ENCODE measurements around the gene ABCC6. TPM values are rescaled to one million over a fixed set of nuclear protein-coding genes. Genes with fewer than 3 reads are reported as not detected.
"Not testable (repeated sequence)": the region's sequence is repeated elsewhere in the genome, so short reads cannot be mapped to it uniquely, and the experiment has no call there.

Gene ABCC6
- total and polyA plus RNA-seq, 10 donors: 0.14 to 0.94 (median 0.46) TPM

DNA sequence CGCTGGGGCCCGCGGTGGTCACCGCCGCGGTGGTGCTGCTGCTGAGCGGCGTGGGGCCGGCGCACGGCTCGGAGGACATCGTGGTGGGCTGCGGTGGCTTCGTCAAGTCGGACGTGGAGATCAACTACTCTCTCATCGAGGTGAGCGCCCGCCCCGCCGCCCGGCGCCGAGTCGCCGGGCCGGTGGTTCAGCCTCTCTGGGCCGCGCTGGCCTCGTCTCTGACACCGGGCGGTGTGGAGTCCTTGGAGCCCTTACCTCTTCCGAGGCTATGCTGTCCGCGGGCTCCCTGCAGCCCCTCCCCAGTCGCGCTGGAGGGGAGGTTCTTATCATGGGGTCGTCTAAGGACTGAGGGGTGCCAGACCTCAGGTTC is 9.4 kb upstream of the ABCC6 start:
- H3K4me1 ChIP-seq; H3K27me3 ChIP-seq (replicated peaks in 1 of 7); DNase-seq; intact Hi-C loops (cut with DNase I; ENCODE audit: low total_unique reads); H3K9me3 ChIP-seq; H3K36me3 ChIP-seq: not testable (repeated sequence)
- no CpG with 5 or more reads among the region's 39 CpGs for WGBS, 5 donors
- H3K27ac ChIP-seq: peak overlapping the region in 1 of 8 donors; percentile 59
- peak overlapping the region in 3 of 8 donors; percentile 25 to 56 (median 29) for H3K4me3 ChIP-seq

- H3K4me1 ChIP-seq; H3K36me3 ChIP-seq; H3K9me3 ChIP-seq; H3K27me3 ChIP-seq (replicated peaks in 1 of 7); H3K27ac ChIP-seq; DNase-seq; intact Hi-C loops (cut with DNase I; ENCODE audit: low total_unique reads): not testable (repeated sequence)
- peak overlapping the region in 2 of 8 donors; percentile 21 to 47 for H3K4me3 ChIP-seq
- WGBS, 5 donors: 13 to 38% (median 20%) methylated on average over 2 to 15 of the region's 24 CpGs
Measured at GRCh38 chr16:16223662-16224241, 458 bp upstream of the ABCC6 start.

- H3K4me1 ChIP-seq; H3K4me3 ChIP-seq; H3K36me3 ChIP-seq; DNase-seq; H3K9me3 ChIP-seq; intact Hi-C loops (cut with DNase I; ENCODE audit: low total_unique reads); H3K27ac ChIP-seq; H3K27me3 ChIP-seq (replicated peaks in 1 of 7): not testable (repeated sequence)
- WGBS, 5 donors: 94 to 100% (median 95%) methylated on average over 1 to 4 of the region's 9 CpGs
Measured at GRCh38 chr16:16221382-16221781, 1.9 kb downstream of the ABCC6 start.

- whole genome bisulfite sequencing, 5 donors: 90 to 97% (median 91%) methylated on average over 5 to 8 of the region's 9 CpGs
- DNase-seq; H3K9me3 ChIP-seq; intact Hi-C loops (cut with DNase I; ENCODE audit: low total_unique reads); H3K4me1 ChIP-seq; H3K36me3 ChIP-seq; H3K27ac ChIP-seq; H3K27me3 ChIP-seq (replicated peaks in 1 of 7); H3K4me3 ChIP-seq: not testable (repeated sequence)
Measured at GRCh38 chr16:16220449-16220848, 2.8 kb downstream of the ABCC6 start.

DNA sequence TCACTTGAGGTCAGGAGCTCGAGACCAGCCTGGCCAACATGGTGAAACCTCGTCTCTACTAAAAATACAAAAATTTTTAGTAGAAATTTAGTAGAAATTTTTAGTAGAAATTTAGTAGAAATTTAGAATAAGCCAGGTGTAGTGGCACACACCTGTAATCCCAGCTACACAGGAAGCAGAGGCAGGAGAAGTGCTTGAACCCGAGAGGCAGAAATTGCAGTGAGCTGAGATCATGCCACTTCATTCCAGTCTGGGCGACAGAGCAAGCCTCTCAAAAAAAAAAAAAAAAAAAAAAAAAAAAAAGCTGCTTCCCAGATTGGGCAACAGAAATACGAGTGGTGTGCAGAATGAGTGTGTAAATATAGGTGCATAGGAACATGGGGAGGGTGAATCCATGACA is 4.5 kb downstream of the ABCC6 start:
- H3K27ac ChIP-seq; intact Hi-C loops (cut with DNase I; ENCODE audit: low total_unique reads); H3K9me3 ChIP-seq; H3K4me3 ChIP-seq; H3K27me3 ChIP-seq (replicated peaks in 1 of 7); DNase-seq; H3K4me1 ChIP-seq; H3K36me3 ChIP-seq: not testable (repeated sequence)
- 50% methylated on average over 1 of the region's 5 CpGs; no CpG with 5 or more reads in 4 of the 5 donors for WGBS, 5 donors

DNA sequence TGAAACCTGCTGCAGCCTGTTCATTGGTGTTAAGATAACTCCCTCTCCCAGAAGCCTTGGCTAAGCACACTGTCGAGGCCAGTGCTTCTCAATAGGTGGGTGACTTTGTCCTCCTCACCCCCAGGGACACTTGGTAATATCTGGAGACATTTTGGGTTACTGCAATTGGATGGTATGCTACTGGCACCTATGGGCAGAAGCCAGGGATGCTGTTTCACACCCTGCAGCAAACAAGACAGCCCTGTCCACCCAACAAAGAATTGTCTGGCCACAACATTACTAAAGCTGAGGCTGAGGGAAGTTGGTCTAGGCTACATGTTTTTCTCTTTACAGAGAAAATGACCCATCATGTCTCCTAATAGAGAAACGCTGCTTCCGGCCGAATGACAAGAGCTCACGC is 4.9 kb downstream of the ABCC6 start:
- H3K27ac ChIP-seq; H3K36me3 ChIP-seq; intact Hi-C loops (cut with DNase I; ENCODE audit: low total_unique reads); DNase-seq; H3K4me3 ChIP-seq; H3K27me3 ChIP-seq (replicated peaks in 1 of 7); H3K4me1 ChIP-seq; H3K9me3 ChIP-seq: not testable (repeated sequence)
- WGBS, 5 donors: no CpG with 5 or more reads among the region's 5 CpGs

DNA sequence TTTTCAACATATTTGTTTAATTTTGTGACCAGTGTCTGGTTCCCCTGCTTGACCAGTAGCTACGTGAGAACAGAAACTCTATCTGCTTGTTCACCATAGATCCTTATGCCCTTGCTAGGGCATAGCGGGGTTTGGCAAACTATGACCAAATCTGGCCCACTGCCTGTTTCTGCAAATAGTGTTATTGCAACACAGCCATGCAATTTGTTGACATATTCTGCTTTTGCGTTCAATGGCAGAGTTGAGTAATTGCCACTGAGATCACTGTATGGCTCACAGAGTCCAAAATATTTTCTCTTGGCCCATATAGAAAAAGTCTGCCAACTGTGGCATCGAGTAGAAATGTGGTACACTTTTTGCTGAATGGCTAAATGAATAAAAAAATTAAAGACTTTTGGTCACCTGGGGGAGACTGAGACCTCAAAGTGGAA is 9.4 kb downstream of the ABCC6 start:
- H3K27me3 ChIP-seq (replicated peaks in 1 of 7); H3K4me1 ChIP-seq; H3K9me3 ChIP-seq; intact Hi-C loops (cut with DNase I; ENCODE audit: low total_unique reads); H3K4me3 ChIP-seq; DNase-seq; H3K36me3 ChIP-seq: not testable (repeated sequence)
- WGBS, 5 donors: 29 to 71% (median 50%) methylated on average over 1 to 2 of the region's 4 CpGs
- H3K27ac ChIP-seq: peak overlapping the region in 2 of 8 donors; percentile 49 to 78

- H3K27me3 ChIP-seq (replicated peaks in 1 of 7); H3K4me3 ChIP-seq; DNase-seq; H3K36me3 ChIP-seq; H3K9me3 ChIP-seq; intact Hi-C loops (cut with DNase I; ENCODE audit: low total_unique reads): not testable (repeated sequence)
- 62 to 85% (median 77%) methylated on average over 1 of the region's 1 CpG for WGBS, 5 donors
- peak overlapping the region in 1 of 8 donors; percentile 77 for H3K27ac ChIP-seq
- H3K4me1 ChIP-seq: peaks cover 0 to 18% (median 3%) of the 10 kb centered on the region in 6 donors
Measured at GRCh38 chr16:16211404-16211803, 11.9 kb downstream of the ABCC6 start.

DNA sequence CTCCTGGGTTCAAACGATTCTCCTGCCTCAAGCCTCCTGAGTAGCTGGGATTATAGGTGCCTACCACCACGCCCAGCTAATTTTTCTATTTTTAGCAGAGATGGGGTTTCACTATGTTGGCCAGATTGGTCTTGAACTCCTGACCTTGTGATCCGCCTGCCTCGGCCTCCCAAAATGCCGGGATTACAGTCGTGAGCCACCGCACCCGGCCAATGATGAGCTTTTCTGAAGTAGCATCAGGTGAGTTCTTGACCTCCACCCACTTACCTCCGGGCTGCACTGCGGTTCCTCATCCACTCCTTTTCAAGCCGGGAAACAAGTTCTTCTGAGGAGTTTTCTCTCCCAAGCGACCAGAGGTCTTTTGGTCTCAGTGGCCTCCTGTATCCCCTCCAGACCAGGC is 14.8 kb downstream of the ABCC6 start:
- Histone ChIP-seq H3K27ac (peak overlapping the region in 7 of 8 donors; percentile 36 to 86 (median 51)), H3K4me1 (peaks cover 0 to 18% (median 3%) of the 10 kb centered on the region in 6 donors), H3K4me3 (peak overlapping the region in 1 of 8 donors; percentile 33)
- H3K27me3 ChIP-seq (replicated peaks in 1 of 7); H3K36me3 ChIP-seq; intact Hi-C loops (cut with DNase I; ENCODE audit: low total_unique reads); H3K9me3 ChIP-seq: not testable (repeated sequence)
- DNase-seq: peak; percentile 38
- 85 to 92% (median 90%) methylated on average over 11 to 12 of the region's 12 CpGs for WGBS, 5 donors

GRCh38 chr16:16207787-16208334 is 15.4 kb downstream of the ABCC6 start:
- H3K27me3 ChIP-seq (replicated peaks in 1 of 7); H3K9me3 ChIP-seq; intact Hi-C loops (cut with DNase I; ENCODE audit: low total_unique reads); H3K36me3 ChIP-seq: not testable (repeated sequence)
- Histone ChIP-seq H3K4me3 (peak overlapping the region in 1 of 8 donors; percentile 33), H3K27ac (peak overlapping the region in 7 of 8 donors; percentile 36 to 86 (median 51)), H3K4me1 (peaks cover 0 to 18% (median 3%) of the 10 kb centered on the region in 6 donors)
- DNase-seq: peak; percentile 37
- 52 to 78% (median 69%) methylated on average over 6 of the region's 6 CpGs for WGBS, 5 donors

GRCh38 chr16:16207097-16207786 is 16.1 kb downstream of the ABCC6 start:
- H3K4me3 ChIP-seq; H3K9me3 ChIP-seq; H3K36me3 ChIP-seq; H3K27me3 ChIP-seq (replicated peaks in 1 of 7); intact Hi-C loops (cut with DNase I; ENCODE audit: low total_unique reads): not testable (repeated sequence)
- Histone ChIP-seq H3K27ac (peak overlapping the region in 6 of 8 donors; percentile 15 to 86 (median 44)), H3K4me1 (peaks cover 0 to 18% (median 3%) of the 10 kb centered on the region in 6 donors)
- 0 to 58% (median 25%) methylated on average over 1 to 4 of the region's 4 CpGs for WGBS, 5 donors
- peak; percentile 29 for DNase-seq

Data from spleen (tissue), 11 donors.